ENCODE results near the gene KIRREL3. TPM values are rescaled to one million over a fixed set of nuclear protein-coding genes. Genes with fewer than 3 reads are reported as not detected.

The KIRREL3 gene
- total RNA-seq, 2 donors from 2014 or later = 0.28 TPM; not detected in 1

- no peak overlapping the region for H3K27ac ChIP-seq
- no peaks in the 10 kb centered on the region for H3K27me3 ChIP-seq (replicated peaks; ENCODE audit: insufficient read depth)
- no peak for DNase-seq (ENCODE audit: low spot score)
- intact Hi-C loops (cut with DNase I) = no loop called here
- WGBS = 66% methylated on average over 5 of the region's 5 CpGs
- no peak overlapping the region for H3K4me3 ChIP-seq
- TF ChIP-seq POLR2AphosphoS5 (IDR thresholded peaks at IDR 0.05) (no peak), POLR2A (IDR thresholded peaks at IDR 0.05) (no peak), CTCF (IDR thresholded peaks at IDR 0.05) (no peak)
- H3K36me3 ChIP-seq = no peaks in the 10 kb centered on the region
- no peaks in the 10 kb centered on the region for H3K4me1 ChIP-seq (replicated peaks)
- H3K9me3 ChIP-seq = no peaks in the 10 kb centered on the region
These were observed 472.5 kb downstream of the KIRREL3 start for GRCh38 chr11:126528075-126528474.

DNA sequence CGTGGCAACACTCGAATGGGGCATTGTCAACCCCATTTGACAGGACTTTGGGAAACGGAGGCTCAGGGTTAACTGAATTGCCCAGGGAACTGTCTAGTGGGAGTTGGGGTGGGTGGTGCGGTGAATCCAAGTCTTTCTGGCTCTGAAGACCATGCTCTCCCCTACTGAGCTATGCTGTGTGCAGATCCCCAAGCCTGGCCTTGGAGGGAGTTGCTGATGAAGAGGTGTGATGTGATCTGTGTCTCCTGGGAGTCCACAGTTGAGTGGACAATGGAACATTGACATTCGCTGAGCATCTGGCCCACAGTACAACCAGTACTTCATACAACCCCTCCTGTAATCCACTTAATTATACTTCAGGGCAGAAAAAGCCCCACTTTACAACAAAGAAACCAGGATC is 472.9 kb downstream of the KIRREL3 start:
- TF ChIP-seq CTCF (IDR thresholded peaks at IDR 0.05) = no peak
- no peak for TF ChIP-seq POLR2A (IDR thresholded peaks at IDR 0.05)
- no peak for TF ChIP-seq POLR2AphosphoS5 (IDR thresholded peaks at IDR 0.05)
- DNase-seq (ENCODE audit: low spot score) = no peak
- H3K27me3 ChIP-seq (replicated peaks; ENCODE audit: insufficient read depth) = no peaks in the 10 kb centered on the region
- no peaks in the 10 kb centered on the region for H3K36me3 ChIP-seq
- H3K27ac ChIP-seq = no peak overlapping the region
- no peaks in the 10 kb centered on the region for H3K4me1 ChIP-seq (replicated peaks)
- H3K4me3 ChIP-seq = no peak overlapping the region
- H3K9me3 ChIP-seq = no peaks in the 10 kb centered on the region
- 79% methylated on average over 5 of the region's 5 CpGs for WGBS
- intact Hi-C loops (cut with DNase I) = no loop called here

DNA sequence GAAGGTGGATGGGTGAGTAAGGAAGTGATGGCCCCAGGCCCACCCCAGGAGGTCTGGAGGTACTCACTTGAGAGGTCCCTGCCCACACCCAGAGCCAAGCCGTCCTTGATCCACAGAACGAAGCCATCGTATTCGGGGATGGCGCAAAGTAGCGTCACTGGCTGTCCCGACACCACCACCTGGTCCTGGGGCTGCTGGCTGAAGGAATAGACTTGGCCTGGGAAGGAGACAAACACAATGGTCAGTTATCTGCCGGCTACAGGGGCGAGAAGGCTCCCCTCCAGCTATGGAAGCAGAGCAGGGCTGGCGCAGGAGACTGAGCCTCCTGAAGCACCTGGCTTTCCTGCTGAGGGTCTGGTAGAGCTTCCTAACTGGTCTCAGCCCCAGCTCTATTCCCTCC is 474.1 kb downstream of the KIRREL3 start:
- no peak overlapping the region for H3K4me3 ChIP-seq
- no peak overlapping the region for H3K27ac ChIP-seq
- DNase-seq (ENCODE audit: low spot score) = no peak
- TF ChIP-seq CTCF (IDR thresholded peaks at IDR 0.05) = no peak
- TF ChIP-seq POLR2A (IDR thresholded peaks at IDR 0.05) = no peak
- no peak for TF ChIP-seq POLR2AphosphoS5 (IDR thresholded peaks at IDR 0.05)
- intact Hi-C loops (cut with DNase I) = no loop called here
- H3K9me3 ChIP-seq = no peaks in the 10 kb centered on the region
- H3K27me3 ChIP-seq (replicated peaks; ENCODE audit: insufficient read depth) = no peaks in the 10 kb centered on the region
- 79% methylated on average over 10 of the region's 10 CpGs for WGBS
- no peaks in the 10 kb centered on the region for H3K4me1 ChIP-seq (replicated peaks)
- no peaks in the 10 kb centered on the region for H3K36me3 ChIP-seq

DNA sequence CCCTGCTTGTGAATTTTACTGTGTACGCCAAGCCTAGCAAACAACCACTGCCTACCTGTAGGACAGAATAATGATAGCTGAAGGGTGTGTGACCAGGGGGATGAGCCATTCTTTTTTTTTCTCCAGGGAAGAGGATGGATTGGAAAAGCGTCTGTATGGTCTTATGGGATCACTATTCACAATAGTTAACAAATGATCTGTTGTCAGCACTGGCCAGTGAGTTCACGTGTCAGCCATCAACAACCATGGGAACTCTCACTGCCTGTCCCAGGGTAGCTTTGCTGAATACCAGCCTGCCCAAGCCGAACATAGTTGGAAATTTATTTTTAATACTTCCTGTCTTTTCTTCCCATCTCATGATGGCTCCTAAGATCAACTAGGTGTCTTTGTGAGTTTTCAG is 474.9 kb downstream of the KIRREL3 start:
- H3K4me1 ChIP-seq (replicated peaks) = no peaks in the 10 kb centered on the region
- no peak for TF ChIP-seq POLR2A (IDR thresholded peaks at IDR 0.05)
- TF ChIP-seq CTCF (IDR thresholded peaks at IDR 0.05) = no peak
- no peak for TF ChIP-seq POLR2AphosphoS5 (IDR thresholded peaks at IDR 0.05)
- no peak overlapping the region for H3K4me3 ChIP-seq
- no peaks in the 10 kb centered on the region for H3K36me3 ChIP-seq
- H3K27ac ChIP-seq = no peak overlapping the region
- intact Hi-C loops (cut with DNase I) = no loop called here
- no peaks in the 10 kb centered on the region for H3K27me3 ChIP-seq (replicated peaks; ENCODE audit: insufficient read depth)
- DNase-seq (ENCODE audit: low spot score) = no peak
- no peaks in the 10 kb centered on the region for H3K9me3 ChIP-seq
- WGBS = 68% methylated on average over 4 of the region's 4 CpGs

GRCh38 chr11:126525216-126525615 is 475.4 kb downstream of the KIRREL3 start:
- Histone ChIP-seq H3K27me3 (replicated peaks; ENCODE audit: insufficient read depth) (no peaks in the 10 kb centered on the region), H3K36me3 (no peaks in the 10 kb centered on the region), H3K9me3 (no peaks in the 10 kb centered on the region), H3K27ac (no peak overlapping the region), H3K4me1 (replicated peaks) (no peaks in the 10 kb centered on the region), H3K4me3 (no peak overlapping the region)
- intact Hi-C loops (cut with DNase I) = no loop called here
- WGBS = 62% methylated on average over 10 of the region's 10 CpGs
- DNase-seq (ENCODE audit: low spot score) = no peak
- TF ChIP-seq POLR2A (IDR thresholded peaks at IDR 0.05) (no peak), CTCF (IDR thresholded peaks at IDR 0.05) (no peak), POLR2AphosphoS5 (IDR thresholded peaks at IDR 0.05) (no peak)

All from prostate gland (tissue), 2 donors.